Testis (tissue), 3 donors: ENCODE data around the gene RAB6B. TPM values are rescaled to one million over a fixed set of nuclear protein-coding genes. Genes with fewer than 3 reads are reported as not detected.

Source experiments
- DNase-seq: peaks from one replicate; pipeline ENCODE4 v3.0.0-alpha.2; 2019
- H3K27ac ChIP-seq, 2 donors: fragments of 200-600 bp; sonication (generic); one replicate each; pipeline ENCODE4 v1.5.1; 2019
- H3K27me3 ChIP-seq: fragments of 200-600 bp; sonication (generic); one replicate; pipeline ENCODE4 v1.5.1; 2019
- H3K36me3 ChIP-seq: fragments of 200-600 bp; sonication (generic); one replicate; pipeline ENCODE4 v1.5.1; 2017; ENCODE audit warnings: low read depth; ENCODE audit errors: missing control alignments
- H3K4me1 ChIP-seq: fragments of 200-600 bp; sonication (generic); one replicate; pipeline ENCODE4 v1.5.1; 2019
- H3K4me3 ChIP-seq, 2 donors: fragments of 200-600 bp; sonication (generic); one replicate each; pipeline ENCODE4 v1.5.1; 2017 to 2019
- H3K9me3 ChIP-seq: fragments of 200-600 bp; sonication (generic); one replicate; pipeline ENCODE4 v1.5.1; 2017
- CTCF ChIP-seq, 3 experiments: fragments of 450-650 bp in 2 of 3; fragments of 200-600 bp in 1 of 3; sonication (generic) in 1 of 3; IDR thresholded peaks; one replicate each; pipeline ENCODE4 v1.5.1; 2016 to 2019; ENCODE audit warnings: antibody characterized with exemption in 3 of 3, mild to moderate bottlenecking in 2 of 3, moderate library complexity in 1 of 3
- POLR2A ChIP-seq: fragments of 450-650 bp; IDR thresholded peaks from one replicate; pipeline ENCODE4 v1.6.1; 2017; ENCODE audit warnings: antibody characterized with exemption, mild to moderate bottlenecking, moderate library complexity
- WGBS, 2 donors: methylation state at CpG; one replicate each; pipeline ENCODE4 v1.1.5; 2018; 5-methylcytosine and 5-hydroxymethylcytosine counted together
- intact Hi-C: fragments of 100-400 bp; cut with DNase I; formaldehyde crosslinking; loops from one replicate; pipeline ENCODE4 v1.15.1; 2023; ENCODE audit warnings: low total_unique reads
- polyA plus RNA-seq: library from polyadenylated mRNA; stranded (reverse); fragments of 350-450 nt; fragmentation: Illumina TruSeq; extraction: RNeasy Lipid Tissue Mini Kit (QIAGEN cat#74804); gene quantifications from one replicate; pipeline ENCODE4 v1.2.3, GENCODE V29; 2014; ENCODE audit warnings: low read depth, low replicate concordance; ENCODE audit not compliant: insufficient read depth
- total RNA-seq, 2 donors: library from RNA; depleted of rRNA; stranded (reverse); fragments of >200 nt; gene quantifications; one replicate each; pipeline ENCODE4 v1.2.3, GENCODE V29; 2016

RAB6B gene
- total and polyA plus RNA-seq, 3 donors from 2014 or later = 5.1 to 8.6 (median 7.0) TPM

GRCh38 chr3:133871368-133872090 lies 24.2 kb downstream of the RAB6B start:
- H3K36me3 ChIP-seq = no peaks in the 10 kb centered on the region
- TF ChIP-seq CTCF (IDR thresholded peaks at IDR 0.05) = no peak
- no peak for TF ChIP-seq POLR2A
- intact Hi-C loops = no loop called here
- H3K27ac ChIP-seq = no peak overlapping the region
- H3K27me3 ChIP-seq = no peaks in the 10 kb centered on the region
- H3K4me1 ChIP-seq = peaks cover 12% of the 10 kb centered on the region
- WGBS, 2 donors = 87 to 90% methylated on average over 7 to 10 of the region's 10 CpGs
- no peaks in the 10 kb centered on the region for H3K9me3 ChIP-seq
- DNase-seq = no peak
- H3K4me3 ChIP-seq = no peak overlapping the region

GRCh38 chr3:133870822-133871221 lies 24.9 kb downstream of the RAB6B start:
- intact Hi-C loops = no loop called here
- no peaks in the 10 kb centered on the region for H3K27me3 ChIP-seq
- no peak overlapping the region for H3K27ac ChIP-seq
- TF ChIP-seq POLR2A = no peak
- no peak for TF ChIP-seq CTCF (IDR thresholded peaks at IDR 0.05)
- H3K9me3 ChIP-seq = no peaks in the 10 kb centered on the region
- H3K4me1 ChIP-seq = peaks cover 12% of the 10 kb centered on the region
- no peak overlapping the region for H3K4me3 ChIP-seq
- no peak for DNase-seq
- H3K36me3 ChIP-seq = no peaks in the 10 kb centered on the region

- intact Hi-C loops = no loop called here
- 96 to 98% methylated on average over 6 of the region's 6 CpGs for WGBS, 2 donors
Measured at GRCh38 chr3:133869586-133869985, 26.1 kb downstream of the RAB6B start.

GRCh38 chr3:133868758-133869475 lies 26.8 kb downstream of the RAB6B start:
- Histone ChIP-seq H3K9me3 (no peaks in the 10 kb centered on the region), H3K27ac (no peak overlapping the region), H3K27me3 (no peaks in the 10 kb centered on the region), H3K36me3 (no peaks in the 10 kb centered on the region), H3K4me3 (no peak overlapping the region), H3K4me1 (peaks cover 12% of the 10 kb centered on the region)
- WGBS, 2 donors = 39 to 53% methylated on average over 7 of the region's 7 CpGs
- TF ChIP-seq CTCF (IDR thresholded peaks at IDR 0.05) = no peak
- TF ChIP-seq POLR2A = no peak
- peak; percentile 22 for DNase-seq
- intact Hi-C loops = no loop called here

More at GRCh38 chr3:133869586-133869985, 26.1 kb downstream of the RAB6B start:
- no peak for TF ChIP-seq CTCF (IDR thresholded peaks at IDR 0.05)
- TF ChIP-seq POLR2A = no peak
- Histone ChIP-seq H3K4me3 (no peak overlapping the region), H3K4me1 (peaks cover 12% of the 10 kb centered on the region), H3K9me3 (no peaks in the 10 kb centered on the region), H3K27me3 (no peaks in the 10 kb centered on the region), H3K27ac (no peak overlapping the region), H3K36me3 (no peaks in the 10 kb centered on the region)
- DNase-seq = no peak
